GM12878 (cell line): ENCODE results near the gene ABCG4. TPM values are rescaled to one million over a fixed set of nuclear protein-coding genes. Genes with fewer than 3 reads are reported as not detected.

ENCODE experiments used
- ATF2 ChIP-seq: IDR thresholded peaks from 2 replicates; pipeline ENCODE4 v1.6.1; 2012; ENCODE audit warnings: low read length, inconsistent platforms
- ATF3 ChIP-seq: IDR thresholded peaks from 2 replicates; pipeline ENCODE4 v1.6.1; 2011; ENCODE audit warnings: low read depth, mild to moderate bottlenecking, low read length, moderate library complexity, borderline replicate concordance; ENCODE audit errors: extremely low read depth
- BCLAF1 ChIP-seq: fragments of 450-650 bp; IDR thresholded peaks from 2 replicates; pipeline ENCODE4 v1.6.1; 2017; ENCODE audit warnings: antibody characterized with exemption, mild to moderate bottlenecking, moderate library complexity
- CBFB ChIP-seq: IDR thresholded peaks from 2 replicates; pipeline ENCODE4 v1.6.1; 2016; ENCODE audit warnings: antibody characterized with exemption, low read depth
- CHD2 ChIP-seq: IDR thresholded peaks from 2 replicates; pipeline ENCODE4 v1.6.1; 2011; ENCODE audit warnings: low read depth, low read length, improper control_type of control experiment, borderline replicate concordance
- E4F1 ChIP-seq: fragments of 450-650 bp; IDR thresholded peaks from 2 replicates; pipeline ENCODE4 v1.6.1; 2018; ENCODE audit warnings: borderline replicate concordance, mild to moderate bottlenecking; ENCODE audit not compliant: partially characterized antibody
- ETV6 ChIP-seq, 2 experiments: fragments of 450-650 bp in 1 of 2; IDR thresholded peaks in 1 of 2; conservative IDR thresholded peaks in 1 of 2; 2 replicates each; pipeline ENCODE4 v1.6.1; 2014; ENCODE audit warnings: antibody characterized with exemption in 1 of 2, borderline replicate concordance in 1 of 2, low read depth in 1 of 2, mild to moderate bottlenecking in 1 of 2, moderate library complexity in 1 of 2
- FOS ChIP-seq: IDR thresholded peaks from 3 replicates; pipeline ENCODE4 v1.6.1; 2011; ENCODE audit warnings: borderline replicate concordance; ENCODE audit not compliant: insufficient read length; ENCODE audit errors: extremely low read depth
- JUND ChIP-seq: IDR thresholded peaks from 2 replicates; pipeline ENCODE4 v1.6.1; 2012; ENCODE audit warnings: low read depth, mild to moderate bottlenecking, low read length, improper control_type of control experiment, moderate library complexity
- LARP7 ChIP-seq: fragments of 450-650 bp; IDR thresholded peaks from 2 replicates; pipeline ENCODE4 v1.6.1; 2017; ENCODE audit warnings: mild to moderate bottlenecking
- MXI1 ChIP-seq: fragments of 150-350 bp; IDR thresholded peaks from 2 replicates; pipeline ENCODE4 v1.6.1; 2011; ENCODE audit warnings: low read depth, mild to moderate bottlenecking, inconsistent platforms, low read length, improper control_type of control experiment
- MYB ChIP-seq: fragments of 150-350 bp; IDR thresholded peaks from 2 replicates; pipeline ENCODE4 v1.6.1; 2014; ENCODE audit warnings: mild to moderate bottlenecking, low read depth, low read length, borderline replicate concordance
- MYC ChIP-seq: IDR thresholded peaks from 2 replicates; pipeline ENCODE4 v1.6.1; 2011; ENCODE audit warnings: mild to moderate bottlenecking, low read length, moderate library complexity, inconsistent platforms; ENCODE audit not compliant: insufficient read depth, insufficient replicate concordance, insufficient read length, severe bottlenecking
- NBN ChIP-seq: fragments of 450-650 bp; IDR thresholded peaks from 2 replicates; pipeline ENCODE4 v1.6.1; 2016
- NFXL1 ChIP-seq: fragments of 450-650 bp; IDR thresholded peaks from 2 replicates; pipeline ENCODE4 v1.6.1; 2017; ENCODE audit warnings: antibody characterized with exemption, mild to moderate bottlenecking, borderline replicate concordance
- NFYB ChIP-seq: IDR thresholded peaks from 2 replicates; pipeline ENCODE4 v1.6.1; 2011; ENCODE audit warnings: low read depth, mild to moderate bottlenecking, low read length, improper control_type of control experiment, moderate library complexity; ENCODE audit not compliant: insufficient read depth
- NRF1 ChIP-seq: conservative IDR thresholded peaks from 2 replicates; pipeline ENCODE4 v1.6.1; 2011; ENCODE audit warnings: mild to moderate bottlenecking, low read depth, low read length, improper control_type of control experiment
- POLR2A ChIP-seq: IDR thresholded peaks from 2 replicates; pipeline ENCODE4 v1.6.1; 2011; ENCODE audit warnings: low read depth, mild to moderate bottlenecking, low read length
- RFX5 ChIP-seq: IDR thresholded peaks from 2 replicates; pipeline ENCODE4 v1.6.1; 2011; ENCODE audit warnings: low read depth, low read length, improper control_type of control experiment
- SIN3A ChIP-seq: IDR thresholded peaks from 2 replicates; pipeline ENCODE4 v1.6.1; 2012; ENCODE audit warnings: low read depth, low read length, improper control_type of control experiment
- TCF12 ChIP-seq: IDR thresholded peaks from 2 replicates; pipeline ENCODE4 v1.6.1; 2011; ENCODE audit warnings: low read depth, mild to moderate bottlenecking, low read length
- polyA plus RNA-seq, 11 experiments: library from polyadenylated mRNA; depleted of rRNA in 4 of 11; unstranded in 6 of 11; stranded (reverse) in 5 of 11; fragments of >200 nt; fragmentation: Nextera tagmentation in 4 of 11; fragmentation: Illumina TruSeq in 1 of 11; extraction: Ambion mirVana in 4 of 11; extraction: Trizol in 1 of 11; gene quantifications; 1 replicate in 1 of 11; 2 replicates in 10 of 11; pipeline versions ENCODE4 v1.2.1 to v1.2.3, GENCODE V29; 2011 to 2016; ENCODE audit warnings: inconsistent platforms in 2 of 11, missing spikeins in 2 of 11, low read depth in 1 of 11
- total RNA-seq, 4 experiments: library from RNA; depleted of rRNA in 3 of 4; stranded (reverse); fragments of >200 nt in 3 of 4; fragmentation: Illumina TruSeq in 1 of 4; extraction: Trizol in 1 of 4; gene quantifications; 2 replicates each; pipeline versions ENCODE4 v1.2.1 to v1.2.3, GENCODE V29; 2013 to 2021

ABCG4 gene
- total and polyA plus RNA-seq, 10 of the 15 experiments (the other 5 are each of a cell fraction or from before 2014, with no cell fraction given): not detected

- TF ChIP-seq LARP7: no peak; the same call in 1 of the 2 replicates
- peak; percentile 71 for TF ChIP-seq FOS
- peak; percentile 83 for TF ChIP-seq POLR2A
- TF ChIP-seq BCLAF1: no peak
- no peak for TF ChIP-seq JUND
- TF ChIP-seq NRF1: peak; percentile 100
- no peak for TF ChIP-seq MYB
- TF ChIP-seq NBN: peak; percentile 22
- peak; percentile 77 for TF ChIP-seq SIN3A
- TF ChIP-seq ATF3: peak; percentile 91
- TF ChIP-seq RFX5: no peak
- TF ChIP-seq CBFB: 0 out of 2 replicates have a peak, but pooled peaks have one; percentile 13
- TF ChIP-seq MYC: no peak
- TF ChIP-seq ETV6 (conservative IDR thresholded peaks at IDR 0.05 in 1 of 2, IDR thresholded peaks at IDR 0.05 in 1 of 2; ENCODE audit: borderline replicate concordance in 1 of 2, low read depth in 1 of 2): no peak
- peak; percentile 91 for TF ChIP-seq CHD2
- peak; percentile 90 for TF ChIP-seq NFYB
- 0 out of 2 replicates have a peak, but pooled peaks have one; percentile 38 for TF ChIP-seq TCF12
- TF ChIP-seq NFXL1: no peak
- TF ChIP-seq ATF2: no peak
- TF ChIP-seq MXI1: peak; percentile 93
- TF ChIP-seq E4F1: peak; percentile 79
Observed at GRCh38 chr11:119121008-119121810, 27.6 kb upstream of the ABCG4 start, which contains the start of gene HINFP (continued).
